GM19328 (cell line): Measurements from ENCODE around the gene ZBTB39.
"Not testable (repeated sequence)": the region's sequence is repeated elsewhere in the genome, so short reads cannot be mapped to it uniquely, and the experiment has no call there.

ENCODE experiments used
- ATAC-seq: cut with Tn5 transposase; IDR thresholded peaks from one replicate; pipeline ENCODE4 v1.9.1; 2021; ENCODE audit warnings: mild to moderate bottlenecking, moderate library complexity; ENCODE audit not compliant: unreplicated experiment

The ZBTB39 gene

GRCh38 chr12:57033431-57033830 lies 27.1 kb upstream of the ZBTB39 start:
- no peak for ATAC-seq

- no peak for ATAC-seq
These were observed 25.4 kb upstream of the ZBTB39 start for GRCh38 chr12:57031789-57032188.

- no peak for ATAC-seq
These were observed 24.9 kb upstream of the ZBTB39 start for GRCh38 chr12:57031138-57031725.

- ATAC-seq = no peak
These were observed 23.1 kb upstream of the ZBTB39 start for GRCh38 chr12:57029457-57029856.

GRCh38 chr12:57027805-57028153 lies 21.4 kb upstream of the ZBTB39 start:
- ATAC-seq = no peak

GRCh38 chr12:57027011-57027804 lies 20.9 kb upstream of the ZBTB39 start:
- no peak for ATAC-seq

- no peak for ATAC-seq
These were observed 18.9 kb upstream of the ZBTB39 start for GRCh38 chr12:57025196-57025595.

GRCh38 chr12:57022324-57022723 lies 16.0 kb upstream of the ZBTB39 start:
- not testable (repeated sequence) for ATAC-seq

- no peak for ATAC-seq
These were observed 13.8 kb upstream of the ZBTB39 start for GRCh38 chr12:57019983-57020719.

- ATAC-seq = no peak
These were observed 12.6 kb upstream of the ZBTB39 start for GRCh38 chr12:57018906-57019305.

GRCh38 chr12:57018353-57018752 lies 12.0 kb upstream of the ZBTB39 start:
- ATAC-seq = not testable (repeated sequence)

GRCh38 chr12:57016348-57016747 lies 10.0 kb upstream of the ZBTB39 start, which contains the start of gene TAC3:
TSS of gene TAC3 (minus strand) at chr12:57016529. CDS start at chr12:57015797, 732 bp downstream.
- ATAC-seq = no peak

- ATAC-seq = no peak
These were observed 6.5 kb upstream of the ZBTB39 start for GRCh38 chr12:57012600-57013465.

- ATAC-seq = no peak
These were observed 5.4 kb upstream of the ZBTB39 start for GRCh38 chr12:57011438-57012424.

GRCh38 chr12:57010627-57011247 lies 4.4 kb upstream of the ZBTB39 start:
- no peak for ATAC-seq

GRCh38 chr12:57009949-57010626 lies 3.7 kb upstream of the ZBTB39 start:
- no peak for ATAC-seq

- no peak for ATAC-seq
These were observed 1.8 kb upstream of the ZBTB39 start for GRCh38 chr12:57008178-57008577.

GRCh38 chr12:57006809-57007475 lies 596 bp upstream of the ZBTB39 start:
- ATAC-seq = no peak
